ENCODE data around the gene FBXO31. TPM values are rescaled to one million over a fixed set of nuclear protein-coding genes. Genes with fewer than 3 reads are reported as not detected.
"Not testable (repeated sequence)": the region's sequence is repeated elsewhere in the genome, so short reads cannot be mapped to it uniquely, and the experiment has no call there.

FBXO31 gene
- total RNA-seq, 1 experiment from 2014 or later: 40.4 TPM

- H3K27ac Mint-ChIP-seq (ENCODE audit: unreplicated experiment): no peak overlapping the region
- peaks cover 6% of the 10 kb centered on the region for H3K4me1 Mint-ChIP-seq (ENCODE audit: low read depth, unreplicated experiment)
- intact Hi-C loops (cut with micrococcal nuclease; ENCODE audit: unreplicated experiment): no loop called here
- CTCF ChIA-PET: no interaction called here
- BruUV-seq (replicated peaks): no TSS peak
- no peak for TF ChIP-seq CTCF (IDR thresholded peaks at IDR 0.05; ENCODE audit: unreplicated experiment)
- H3K27me3 Mint-ChIP-seq (ENCODE audit: unreplicated experiment): no peaks in the 10 kb centered on the region
- H3K4me3 Mint-ChIP-seq (ENCODE audit: low read depth, unreplicated experiment): no peak overlapping the region
- H3K9me3 Mint-ChIP-seq (ENCODE audit: low read depth, unreplicated experiment): no peaks in the 10 kb centered on the region
- no peak for DNase-seq
- no peaks in the 10 kb centered on the region for H3K36me3 Mint-ChIP-seq (ENCODE audit: insufficient read depth, unreplicated experiment)
Measured at GRCh38 chr16:87366288-87366687, 17.3 kb downstream of the FBXO31 start.

DNA sequence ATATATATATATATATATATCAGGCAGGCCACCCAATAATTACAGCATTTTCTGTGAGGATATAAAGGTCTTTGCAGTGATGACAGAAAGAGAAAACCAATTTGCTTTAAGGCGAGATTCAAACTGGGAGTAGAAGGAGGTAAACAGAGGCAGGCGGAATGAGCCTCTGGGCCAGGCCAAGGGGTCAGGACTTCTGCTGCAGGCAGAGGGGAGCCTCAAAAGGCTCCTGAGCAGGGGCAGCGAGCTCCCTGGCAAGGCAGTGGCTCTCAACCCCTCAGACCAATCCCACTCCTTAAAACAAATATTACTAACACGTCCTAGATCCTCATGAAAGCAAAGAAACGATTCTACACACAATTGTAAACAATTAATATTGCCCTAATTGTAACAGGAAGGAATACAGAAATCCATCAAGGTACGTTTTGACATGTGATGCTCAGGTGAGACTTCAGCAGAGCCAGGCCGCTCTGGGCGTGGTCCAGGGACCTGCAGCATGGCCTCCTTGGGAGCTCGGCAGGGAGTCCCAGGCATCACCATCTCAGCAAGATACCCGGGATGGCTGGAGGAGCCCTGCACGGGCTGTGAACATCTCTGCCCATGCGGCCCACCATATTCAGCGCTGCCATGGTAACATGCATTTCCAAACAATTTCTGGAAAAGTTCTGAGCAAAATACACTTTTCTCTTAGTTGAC is 18.4 kb downstream of the FBXO31 start:
- H3K36me3 Mint-ChIP-seq (ENCODE audit: insufficient read depth, unreplicated experiment): no peaks in the 10 kb centered on the region
- no TSS peak for BruUV-seq (replicated peaks)
- no peaks in the 10 kb centered on the region for H3K27me3 Mint-ChIP-seq (ENCODE audit: unreplicated experiment)
- H3K27ac Mint-ChIP-seq (ENCODE audit: unreplicated experiment): no peak overlapping the region
- CTCF ChIA-PET: no interaction called here
- DNase-seq: no peak
- peaks cover 6% of the 10 kb centered on the region for H3K4me1 Mint-ChIP-seq (ENCODE audit: low read depth, unreplicated experiment)
- no peak for TF ChIP-seq CTCF (IDR thresholded peaks at IDR 0.05; ENCODE audit: unreplicated experiment)
- no peaks in the 10 kb centered on the region for H3K9me3 Mint-ChIP-seq (ENCODE audit: low read depth, unreplicated experiment)
- intact Hi-C loops (cut with micrococcal nuclease; ENCODE audit: unreplicated experiment): no loop called here
- H3K4me3 Mint-ChIP-seq (ENCODE audit: low read depth, unreplicated experiment): no peak overlapping the region

DNA sequence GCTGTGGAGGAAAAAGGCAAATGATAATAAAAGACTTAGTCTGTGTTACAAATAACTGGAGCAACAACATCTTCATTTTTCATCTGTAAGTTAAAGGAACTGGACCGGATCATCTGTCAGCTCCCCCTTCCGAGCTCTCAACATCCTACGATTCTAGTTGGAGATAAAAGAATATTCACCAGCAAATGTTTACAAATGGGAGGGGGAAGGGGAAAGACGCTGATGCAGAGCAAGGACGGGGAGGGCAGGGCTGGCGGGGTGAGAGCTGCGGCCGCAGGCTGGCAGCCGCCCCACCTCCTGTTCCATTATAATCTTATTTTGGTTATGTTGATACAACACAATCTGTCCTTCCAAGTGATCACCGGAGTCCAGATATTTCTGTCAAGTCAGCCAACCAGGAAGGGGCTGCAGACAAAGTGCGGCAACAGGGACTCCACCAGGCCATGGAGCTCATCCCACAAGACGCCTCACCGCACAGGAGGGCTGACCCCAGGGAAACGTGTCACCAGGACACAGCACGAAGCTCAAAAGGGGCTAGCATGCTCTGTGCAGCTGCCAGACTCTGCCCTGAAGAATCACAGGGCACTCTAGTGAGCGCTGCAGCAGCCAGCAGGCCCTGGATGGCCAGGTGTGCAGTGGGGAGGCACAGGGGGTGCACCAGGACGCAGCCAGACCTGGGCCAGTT is 19.7 kb downstream of the FBXO31 start:
- no peak for TF ChIP-seq CTCF (IDR thresholded peaks at IDR 0.05; ENCODE audit: unreplicated experiment)
- DNase-seq: no peak
- Mint-ChIP-seq H3K4me1 (ENCODE audit: low read depth, unreplicated experiment) (no peaks in the 10 kb centered on the region), H3K36me3 (ENCODE audit: insufficient read depth, unreplicated experiment) (no peaks in the 10 kb centered on the region), H3K27me3 (ENCODE audit: unreplicated experiment) (no peaks in the 10 kb centered on the region), H3K4me3 (ENCODE audit: low read depth, unreplicated experiment) (no peak overlapping the region), H3K9me3 (ENCODE audit: low read depth, unreplicated experiment) (no peaks in the 10 kb centered on the region), H3K27ac (ENCODE audit: unreplicated experiment) (no peak overlapping the region)
- intact Hi-C loops (cut with micrococcal nuclease; ENCODE audit: unreplicated experiment): no loop called here
- CTCF ChIA-PET: no interaction called here
- no TSS peak for BruUV-seq (replicated peaks)

- CTCF ChIA-PET; BruUV-seq (replicated peaks); H3K27ac Mint-ChIP-seq (ENCODE audit: unreplicated experiment); H3K27me3 Mint-ChIP-seq (ENCODE audit: unreplicated experiment); H3K9me3 Mint-ChIP-seq (ENCODE audit: low read depth, unreplicated experiment); H3K36me3 Mint-ChIP-seq (ENCODE audit: insufficient read depth, unreplicated experiment); H3K4me3 Mint-ChIP-seq (ENCODE audit: low read depth, unreplicated experiment); DNase-seq; H3K4me1 Mint-ChIP-seq (ENCODE audit: low read depth, unreplicated experiment); intact Hi-C loops (cut with micrococcal nuclease; ENCODE audit: unreplicated experiment): not testable (repeated sequence)
Measured at GRCh38 chr16:87362828-87363559, 20.6 kb downstream of the FBXO31 start.
